GM23338 (cell line): ENCODE measurements around the gene GRID2. TPM values are rescaled to one million over a fixed set of nuclear protein-coding genes. Genes with fewer than 3 reads are reported as not detected.

Experiments used
- ATAC-seq: fragments of 200-7000 bp; cut with Tn5 transposase; 3 replicates; pipeline ENCODE4 v1.9.1; 2020
- DNase-seq: peaks from one replicate; pipeline ENCODE4 v3.0.0-alpha.2; 2015; ENCODE audit warnings: low spot score
- H2AFZ ChIP-seq: fragments of 200-600 bp; sonication (generic); 2 replicates; pipeline ENCODE4 v1.8.0; 2016; ENCODE audit warnings: antibody characterized with exemption, mild to moderate bottlenecking, moderate library complexity
- H3F3A ChIP-seq: fragments of 200-600 bp; sonication (generic); replicated peaks from 2 replicates; pipeline ENCODE4 v1.8.0; 2017; ENCODE audit warnings: antibody characterized with exemption, mixed run types, low read depth
- H3K27ac ChIP-seq: fragments of 200-600 bp; sonication (generic); 2 replicates; pipeline ENCODE4 v1.6.1; 2016; ENCODE audit warnings: low read depth
- H3K27me3 ChIP-seq: fragments of 200-600 bp; sonication (generic); 2 replicates; pipeline ENCODE4 v1.8.0; 2016; ENCODE audit warnings: mild to moderate bottlenecking, mixed run types, moderate library complexity; ENCODE audit not compliant: insufficient read depth
- H3K36me3 ChIP-seq: fragments of 200-600 bp; sonication (generic); 2 replicates; pipeline ENCODE4 v1.8.0; 2016; ENCODE audit warnings: mild to moderate bottlenecking; ENCODE audit not compliant: insufficient read depth
- H3K4me1 ChIP-seq: fragments of 200-600 bp; sonication (generic); 2 replicates; pipeline ENCODE4 v1.8.0; 2016; ENCODE audit warnings: mild to moderate bottlenecking, moderate library complexity; ENCODE audit not compliant: insufficient read depth
- H3K4me2 ChIP-seq: fragments of 200-600 bp; sonication (generic); 2 replicates; pipeline ENCODE4 v1.7.1; 2017; ENCODE audit warnings: mixed run types
- H3K4me3 ChIP-seq: fragments of 200-600 bp; sonication (generic); 2 replicates; pipeline ENCODE4 v1.6.1; 2016; ENCODE audit warnings: mixed run types
- H3K79me2 ChIP-seq: fragments of 200-600 bp; sonication (generic); replicated peaks from 2 replicates; pipeline ENCODE4 v1.8.0; 2017; ENCODE audit warnings: mild to moderate bottlenecking; ENCODE audit not compliant: insufficient read depth
- H3K9me2 ChIP-seq: fragments of 200-600 bp; sonication (generic); 2 replicates; pipeline ENCODE4 v1.8.0; 2017; ENCODE audit not compliant: insufficient read depth
- H4K20me1 ChIP-seq: fragments of 200-600 bp; sonication (generic); replicated peaks from 2 replicates; pipeline ENCODE4 v1.8.0; 2017; ENCODE audit warnings: mild to moderate bottlenecking; ENCODE audit not compliant: insufficient read depth
- H3K27ac Mint-ChIP-seq: 2 replicates; pipeline ENCODE4 v1.8.0; 2020; ENCODE audit warnings: inconsistent platforms, mild to moderate bottlenecking, moderate library complexity, mixed read lengths
- H3K27me3 Mint-ChIP-seq: 3 replicates; pipeline ENCODE4 v1.8.0; 2022; ENCODE audit warnings: low read depth, mild to moderate bottlenecking, moderate library complexity, mixed read lengths, inconsistent platforms; ENCODE audit not compliant: insufficient read depth, poor library complexity
- H3K36me3 Mint-ChIP-seq: 3 replicates; pipeline ENCODE4 v1.8.0; 2021; ENCODE audit warnings: low read depth, mild to moderate bottlenecking, inconsistent platforms, moderate library complexity, mixed read lengths
- H3K4me1 Mint-ChIP-seq: 3 replicates; pipeline ENCODE4 v1.8.0; 2020; ENCODE audit warnings: mild to moderate bottlenecking, inconsistent platforms, mixed read lengths
- H3K4me3 Mint-ChIP-seq: 3 replicates; pipeline ENCODE4 v1.8.0; 2021; ENCODE audit warnings: moderate library complexity, mild to moderate bottlenecking, inconsistent platforms, mixed read lengths
- H3K9me3 Mint-ChIP-seq: 3 replicates; pipeline ENCODE4 v1.8.0; 2020; ENCODE audit warnings: moderate library complexity, mild to moderate bottlenecking, inconsistent platforms, mixed read lengths
- CREB1 ChIP-seq: fragments of 250-450 bp; sonication (Bioruptor Pico); IDR thresholded peaks from 2 replicates; pipeline ENCODE4 v1.5.0; 2020; ENCODE audit warnings: low read depth, mild to moderate bottlenecking, moderate library complexity
- EZH2 ChIP-seq: fragments of 200-600 bp; sonication (generic); IDR thresholded peaks from one replicate; pipeline ENCODE4 v1.8.0; 2017; ENCODE audit warnings: antibody characterized with exemption, mild to moderate bottlenecking, low read depth; ENCODE audit not compliant: unreplicated experiment
- EZH2phosphoT487 ChIP-seq: fragments of 200-600 bp; sonication (generic); IDR thresholded peaks from one replicate; pipeline ENCODE4 v1.8.1; 2018; ENCODE audit warnings: antibody characterized with exemption; ENCODE audit not compliant: unreplicated experiment
- JUNB ChIP-seq: IDR thresholded peaks from one replicate; pipeline ENCODE4 v1.6.1; 2016; ENCODE audit warnings: antibody characterized with exemption; ENCODE audit not compliant: unreplicated experiment
- NANOG ChIP-seq: IDR thresholded peaks from 2 replicates; pipeline ENCODE4 v1.6.1; 2016; ENCODE audit warnings: antibody characterized with exemption, borderline replicate concordance
- POLR2AphosphoS5 ChIP-seq: IDR thresholded peaks from 2 replicates; pipeline ENCODE4 v1.6.1; 2016; ENCODE audit warnings: antibody characterized with exemption, low read depth
- STAT1 ChIP-seq: IDR thresholded peaks from one replicate; pipeline ENCODE4 v1.6.1; 2016; ENCODE audit warnings: antibody characterized with exemption; ENCODE audit not compliant: unreplicated experiment
- ZNF114 ChIP-seq: fragments of 250-450 bp; sonication (Bioruptor Pico); IDR thresholded peaks from 2 replicates; pipeline ENCODE4 v1.5.0; 2020; ENCODE audit warnings: mild to moderate bottlenecking, moderate library complexity
- ZNF331 ChIP-seq: fragments of 250-450 bp; sonication (Bioruptor Pico); IDR thresholded peaks from 2 replicates; pipeline ENCODE4 v1.5.0; 2020; ENCODE audit warnings: low read depth, mild to moderate bottlenecking, moderate library complexity
- polyA plus RNA-seq: library from polyadenylated mRNA; unstranded; fragments of >200 nt; fragmentation: Nextera tagmentation; extraction: Ambion mirVana; gene quantifications from 2 replicates; pipeline ENCODE4 v1.2.1, GENCODE V29; 2016
- total RNA-seq: library from RNA; depleted of rRNA; stranded (reverse); fragments of >200 nt; shearing (Covaris generic); gene quantifications from 2 replicates; pipeline ENCODE4 v1.2.3, GENCODE V29; 2014
- TF ChIP-seq, protein P1 (sequence below), 2 experiments: fragments of 200-600 bp in 1 of 2; sonication (generic) in 1 of 2; conservative IDR thresholded peaks; 2 replicates each; pipeline versions ENCODE4 v1.5.1 to v1.6.1; 2016 to 2017; ENCODE audit warnings: antibody characterized with exemption in 2 of 2, low read depth in 2 of 2, mild to moderate bottlenecking in 2 of 2, moderate library complexity in 1 of 2
- TF ChIP-seq, protein P2 (sequence below): IDR thresholded peaks from 2 replicates; pipeline ENCODE4 v1.6.1; 2016; ENCODE audit warnings: antibody characterized with exemption
- TF ChIP-seq, protein P3 (sequence below): IDR thresholded peaks from one replicate; pipeline ENCODE4 v1.6.1; 2018; ENCODE audit warnings: antibody characterized with exemption; ENCODE audit not compliant: unreplicated experiment
- TF ChIP-seq, protein P4 (sequence below): fragments of 250-450 bp; sonication (Bioruptor Pico); IDR thresholded peaks from 2 replicates; pipeline ENCODE4 v1.5.0; 2020; ENCODE audit warnings: mild to moderate bottlenecking, moderate library complexity

Gene GRID2
- total and polyA plus RNA-seq, 2 experiments from 2014 or later: 19.9 to 65.4 TPM

DNA sequence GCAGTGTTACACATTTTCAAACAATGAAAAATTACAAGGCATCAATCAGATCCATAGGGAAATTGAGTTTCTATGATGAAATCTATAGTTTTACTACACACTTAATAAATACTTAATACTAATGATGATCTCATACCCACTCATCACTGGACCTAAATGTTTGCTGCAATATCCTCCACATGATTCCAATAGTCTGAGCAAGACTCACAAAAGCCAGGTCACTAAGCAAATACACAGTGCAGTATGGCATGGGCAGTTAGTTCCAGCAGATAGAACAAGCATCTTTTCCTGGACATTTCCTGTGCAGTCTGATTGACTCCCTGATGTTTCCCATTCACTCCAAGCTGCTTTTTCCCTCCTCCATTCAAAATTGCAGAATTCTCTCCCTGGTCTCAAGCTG lies 1415.8 kb downstream of the GRID2 start:
- H3K36me3 ChIP-seq: no peaks in the 10 kb centered on the region
- ATAC-seq: no peak
- Mint-ChIP-seq H3K27me3 (no peaks in the 10 kb centered on the region), H3K27ac (no peak overlapping the region), H3K4me3 (no peak overlapping the region), H3K4me1 (no peaks in the 10 kb centered on the region), H3K9me3 (no peaks in the 10 kb centered on the region), H3K36me3 (no peaks in the 10 kb centered on the region)
- H3K27me3 ChIP-seq: no peaks in the 10 kb centered on the region
- no peaks in the 10 kb centered on the region for H3K9me2 ChIP-seq
- H3K4me1 ChIP-seq: no peaks in the 10 kb centered on the region
- H3K4me3 ChIP-seq: no peak overlapping the region
- no peak for DNase-seq
- no peak overlapping the region for H3K4me2 ChIP-seq
- no peaks in the 10 kb centered on the region for H3F3A ChIP-seq
- TF ChIP-seq, protein P1, sequence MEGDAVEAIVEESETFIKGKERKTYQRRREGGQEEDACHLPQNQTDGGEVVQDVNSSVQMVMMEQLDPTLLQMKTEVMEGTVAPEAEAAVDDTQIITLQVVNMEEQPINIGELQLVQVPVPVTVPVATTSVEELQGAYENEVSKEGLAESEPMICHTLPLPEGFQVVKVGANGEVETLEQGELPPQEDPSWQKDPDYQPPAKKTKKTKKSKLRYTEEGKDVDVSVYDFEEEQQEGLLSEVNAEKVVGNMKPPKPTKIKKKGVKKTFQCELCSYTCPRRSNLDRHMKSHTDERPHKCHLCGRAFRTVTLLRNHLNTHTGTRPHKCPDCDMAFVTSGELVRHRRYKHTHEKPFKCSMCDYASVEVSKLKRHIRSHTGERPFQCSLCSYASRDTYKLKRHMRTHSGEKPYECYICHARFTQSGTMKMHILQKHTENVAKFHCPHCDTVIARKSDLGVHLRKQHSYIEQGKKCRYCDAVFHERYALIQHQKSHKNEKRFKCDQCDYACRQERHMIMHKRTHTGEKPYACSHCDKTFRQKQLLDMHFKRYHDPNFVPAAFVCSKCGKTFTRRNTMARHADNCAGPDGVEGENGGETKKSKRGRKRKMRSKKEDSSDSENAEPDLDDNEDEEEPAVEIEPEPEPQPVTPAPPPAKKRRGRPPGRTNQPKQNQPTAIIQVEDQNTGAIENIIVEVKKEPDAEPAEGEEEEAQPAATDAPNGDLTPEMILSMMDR (conservative IDR thresholded peaks at IDR 0.05; ENCODE audit: low read depth in 2 of 2): no peak
- TF ChIP-seq POLR2AphosphoS5 (no peak), ZNF331 (CRISPR knock-in tag) (no peak), CREB1 (CRISPR knock-in tag) (no peak), EZH2 (no peak), NANOG (no peak), JUNB (no peak), ZNF114 (CRISPR knock-in tag) (no peak), STAT1 (no peak), EZH2phosphoT487 (no peak)
- TF ChIP-seq, protein P2, sequence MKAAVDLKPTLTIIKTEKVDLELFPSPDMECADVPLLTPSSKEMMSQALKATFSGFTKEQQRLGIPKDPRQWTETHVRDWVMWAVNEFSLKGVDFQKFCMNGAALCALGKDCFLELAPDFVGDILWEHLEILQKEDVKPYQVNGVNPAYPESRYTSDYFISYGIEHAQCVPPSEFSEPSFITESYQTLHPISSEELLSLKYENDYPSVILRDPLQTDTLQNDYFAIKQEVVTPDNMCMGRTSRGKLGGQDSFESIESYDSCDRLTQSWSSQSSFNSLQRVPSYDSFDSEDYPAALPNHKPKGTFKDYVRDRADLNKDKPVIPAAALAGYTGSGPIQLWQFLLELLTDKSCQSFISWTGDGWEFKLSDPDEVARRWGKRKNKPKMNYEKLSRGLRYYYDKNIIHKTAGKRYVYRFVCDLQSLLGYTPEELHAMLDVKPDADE: no peak
- TF ChIP-seq, protein P3, sequence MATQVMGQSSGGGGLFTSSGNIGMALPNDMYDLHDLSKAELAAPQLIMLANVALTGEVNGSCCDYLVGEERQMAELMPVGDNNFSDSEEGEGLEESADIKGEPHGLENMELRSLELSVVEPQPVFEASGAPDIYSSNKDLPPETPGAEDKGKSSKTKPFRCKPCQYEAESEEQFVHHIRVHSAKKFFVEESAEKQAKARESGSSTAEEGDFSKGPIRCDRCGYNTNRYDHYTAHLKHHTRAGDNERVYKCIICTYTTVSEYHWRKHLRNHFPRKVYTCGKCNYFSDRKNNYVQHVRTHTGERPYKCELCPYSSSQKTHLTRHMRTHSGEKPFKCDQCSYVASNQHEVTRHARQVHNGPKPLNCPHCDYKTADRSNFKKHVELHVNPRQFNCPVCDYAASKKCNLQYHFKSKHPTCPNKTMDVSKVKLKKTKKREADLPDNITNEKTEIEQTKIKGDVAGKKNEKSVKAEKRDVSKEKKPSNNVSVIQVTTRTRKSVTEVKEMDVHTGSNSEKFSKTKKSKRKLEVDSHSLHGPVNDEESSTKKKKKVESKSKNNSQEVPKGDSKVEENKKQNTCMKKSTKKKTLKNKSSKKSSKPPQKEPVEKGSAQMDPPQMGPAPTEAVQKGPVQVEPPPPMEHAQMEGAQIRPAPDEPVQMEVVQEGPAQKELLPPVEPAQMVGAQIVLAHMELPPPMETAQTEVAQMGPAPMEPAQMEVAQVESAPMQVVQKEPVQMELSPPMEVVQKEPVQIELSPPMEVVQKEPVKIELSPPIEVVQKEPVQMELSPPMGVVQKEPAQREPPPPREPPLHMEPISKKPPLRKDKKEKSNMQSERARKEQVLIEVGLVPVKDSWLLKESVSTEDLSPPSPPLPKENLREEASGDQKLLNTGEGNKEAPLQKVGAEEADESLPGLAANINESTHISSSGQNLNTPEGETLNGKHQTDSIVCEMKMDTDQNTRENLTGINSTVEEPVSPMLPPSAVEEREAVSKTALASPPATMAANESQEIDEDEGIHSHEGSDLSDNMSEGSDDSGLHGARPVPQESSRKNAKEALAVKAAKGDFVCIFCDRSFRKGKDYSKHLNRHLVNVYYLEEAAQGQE: no peak
- TF ChIP-seq, protein P4, sequence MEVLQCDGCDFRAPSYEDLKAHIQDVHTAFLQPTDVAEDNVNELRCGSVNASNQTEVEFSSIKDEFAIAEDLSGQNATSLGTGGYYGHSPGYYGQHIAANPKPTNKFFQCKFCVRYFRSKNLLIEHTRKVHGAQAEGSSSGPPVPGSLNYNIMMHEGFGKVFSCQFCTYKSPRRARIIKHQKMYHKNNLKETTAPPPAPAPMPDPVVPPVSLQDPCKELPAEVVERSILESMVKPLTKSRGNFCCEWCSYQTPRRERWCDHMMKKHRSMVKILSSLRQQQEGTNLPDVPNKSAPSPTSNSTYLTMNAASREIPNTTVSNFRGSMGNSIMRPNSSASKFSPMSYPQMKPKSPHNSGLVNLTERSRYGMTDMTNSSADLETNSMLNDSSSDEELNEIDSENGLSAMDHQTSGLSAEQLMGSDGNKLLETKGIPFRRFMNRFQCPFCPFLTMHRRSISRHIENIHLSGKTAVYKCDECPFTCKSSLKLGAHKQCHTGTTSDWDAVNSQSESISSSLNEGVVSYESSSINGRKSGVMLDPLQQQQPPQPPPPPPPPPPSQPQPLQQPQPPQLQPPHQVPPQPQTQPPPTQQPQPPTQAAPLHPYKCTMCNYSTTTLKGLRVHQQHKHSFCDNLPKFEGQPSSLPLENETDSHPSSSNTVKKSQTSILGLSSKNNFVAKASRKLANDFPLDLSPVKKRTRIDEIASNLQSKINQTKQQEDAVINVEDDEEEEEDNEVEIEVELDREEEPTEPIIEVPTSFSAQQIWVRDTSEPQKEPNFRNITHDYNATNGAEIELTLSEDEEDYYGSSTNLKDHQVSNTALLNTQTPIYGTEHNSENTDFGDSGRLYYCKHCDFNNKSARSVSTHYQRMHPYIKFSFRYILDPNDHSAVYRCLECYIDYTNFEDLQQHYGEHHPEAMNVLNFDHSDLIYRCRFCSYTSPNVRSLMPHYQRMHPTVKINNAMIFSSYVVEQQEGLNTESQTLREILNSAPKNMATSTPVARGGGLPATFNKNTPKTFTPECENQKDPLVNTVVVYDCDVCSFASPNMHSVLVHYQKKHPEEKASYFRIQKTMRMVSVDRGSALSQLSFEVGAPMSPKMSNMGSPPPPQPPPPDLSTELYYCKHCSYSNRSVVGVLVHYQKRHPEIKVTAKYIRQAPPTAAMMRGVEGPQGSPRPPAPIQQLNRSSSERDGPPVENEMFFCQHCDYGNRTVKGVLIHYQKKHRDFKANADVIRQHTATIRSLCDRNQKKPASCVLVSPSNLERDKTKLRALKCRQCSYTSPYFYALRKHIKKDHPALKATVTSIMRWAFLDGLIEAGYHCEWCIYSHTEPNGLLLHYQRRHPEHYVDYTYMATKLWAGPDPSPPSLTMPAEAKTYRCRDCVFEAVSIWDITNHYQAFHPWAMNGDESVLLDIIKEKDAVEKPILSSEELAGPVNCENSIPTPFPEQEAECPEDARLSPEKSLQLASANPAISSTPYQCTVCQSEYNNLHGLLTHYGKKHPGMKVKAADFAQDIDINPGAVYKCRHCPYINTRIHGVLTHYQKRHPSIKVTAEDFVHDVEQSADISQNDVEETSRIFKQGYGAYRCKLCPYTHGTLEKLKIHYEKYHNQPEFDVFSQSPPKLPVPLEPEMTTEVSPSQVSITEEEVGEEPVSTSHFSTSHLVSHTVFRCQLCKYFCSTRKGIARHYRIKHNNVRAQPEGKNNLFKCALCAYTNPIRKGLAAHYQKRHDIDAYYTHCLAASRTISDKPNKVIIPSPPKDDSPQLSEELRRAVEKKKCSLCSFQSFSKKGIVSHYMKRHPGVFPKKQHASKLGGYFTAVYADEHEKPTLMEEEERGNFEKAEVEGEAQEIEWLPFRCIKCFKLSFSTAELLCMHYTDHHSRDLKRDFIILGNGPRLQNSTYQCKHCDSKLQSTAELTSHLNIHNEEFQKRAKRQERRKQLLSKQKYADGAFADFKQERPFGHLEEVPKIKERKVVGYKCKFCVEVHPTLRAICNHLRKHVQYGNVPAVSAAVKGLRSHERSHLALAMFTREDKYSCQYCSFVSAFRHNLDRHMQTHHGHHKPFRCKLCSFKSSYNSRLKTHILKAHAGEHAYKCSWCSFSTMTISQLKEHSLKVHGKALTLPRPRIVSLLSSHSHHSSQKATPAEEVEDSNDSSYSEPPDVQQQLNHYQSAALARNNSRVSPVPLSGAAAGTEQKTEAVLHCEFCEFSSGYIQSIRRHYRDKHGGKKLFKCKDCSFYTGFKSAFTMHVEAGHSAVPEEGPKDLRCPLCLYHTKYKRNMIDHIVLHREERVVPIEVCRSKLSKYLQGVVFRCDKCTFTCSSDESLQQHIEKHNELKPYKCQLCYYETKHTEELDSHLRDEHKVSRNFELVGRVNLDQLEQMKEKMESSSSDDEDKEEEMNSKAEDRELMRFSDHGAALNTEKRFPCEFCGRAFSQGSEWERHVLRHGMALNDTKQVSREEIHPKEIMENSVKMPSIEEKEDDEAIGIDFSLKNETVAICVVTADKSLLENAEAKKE (CRISPR knock-in tag): no peak
- no peak overlapping the region for H2AFZ ChIP-seq
- H4K20me1 ChIP-seq: no peaks in the 10 kb centered on the region
- no peaks in the 10 kb centered on the region for H3K79me2 ChIP-seq
- H3K27ac ChIP-seq: no peak overlapping the region
